GM23338 (cell line): ENCODE data around the gene FUT2. TPM values are rescaled to one million over a fixed set of nuclear protein-coding genes. Genes with fewer than 3 reads are reported as not detected.

Experiments used
- ATAC-seq: fragments of 200-7000 bp; cut with Tn5 transposase; 3 replicates; pipeline ENCODE4 v1.9.1; 2020
- DNase-seq: peaks from one replicate; pipeline ENCODE4 v3.0.0-alpha.2; 2015; ENCODE audit warnings: low spot score
- H2AFZ ChIP-seq: fragments of 200-600 bp; sonication (generic); 2 replicates; pipeline ENCODE4 v1.8.0; 2016; ENCODE audit warnings: antibody characterized with exemption, mild to moderate bottlenecking, moderate library complexity
- H3F3A ChIP-seq: fragments of 200-600 bp; sonication (generic); replicated peaks from 2 replicates; pipeline ENCODE4 v1.8.0; 2017; ENCODE audit warnings: antibody characterized with exemption, mixed run types, low read depth
- H3K27ac ChIP-seq: fragments of 200-600 bp; sonication (generic); 2 replicates; pipeline ENCODE4 v1.6.1; 2016; ENCODE audit warnings: low read depth
- H3K27me3 ChIP-seq: fragments of 200-600 bp; sonication (generic); 2 replicates; pipeline ENCODE4 v1.8.0; 2016; ENCODE audit warnings: mild to moderate bottlenecking, mixed run types, moderate library complexity; ENCODE audit not compliant: insufficient read depth
- H3K36me3 ChIP-seq: fragments of 200-600 bp; sonication (generic); 2 replicates; pipeline ENCODE4 v1.8.0; 2016; ENCODE audit warnings: mild to moderate bottlenecking; ENCODE audit not compliant: insufficient read depth
- H3K4me1 ChIP-seq: fragments of 200-600 bp; sonication (generic); 2 replicates; pipeline ENCODE4 v1.8.0; 2016; ENCODE audit warnings: mild to moderate bottlenecking, moderate library complexity; ENCODE audit not compliant: insufficient read depth
- H3K4me2 ChIP-seq: fragments of 200-600 bp; sonication (generic); 2 replicates; pipeline ENCODE4 v1.7.1; 2017; ENCODE audit warnings: mixed run types
- H3K4me3 ChIP-seq: fragments of 200-600 bp; sonication (generic); 2 replicates; pipeline ENCODE4 v1.6.1; 2016; ENCODE audit warnings: mixed run types
- H3K79me2 ChIP-seq: fragments of 200-600 bp; sonication (generic); replicated peaks from 2 replicates; pipeline ENCODE4 v1.8.0; 2017; ENCODE audit warnings: mild to moderate bottlenecking; ENCODE audit not compliant: insufficient read depth
- H3K9me2 ChIP-seq: fragments of 200-600 bp; sonication (generic); 2 replicates; pipeline ENCODE4 v1.8.0; 2017; ENCODE audit not compliant: insufficient read depth
- H4K20me1 ChIP-seq: fragments of 200-600 bp; sonication (generic); replicated peaks from 2 replicates; pipeline ENCODE4 v1.8.0; 2017; ENCODE audit warnings: mild to moderate bottlenecking; ENCODE audit not compliant: insufficient read depth
- H3K27ac Mint-ChIP-seq: 2 replicates; pipeline ENCODE4 v1.8.0; 2020; ENCODE audit warnings: inconsistent platforms, mild to moderate bottlenecking, moderate library complexity, mixed read lengths
- H3K27me3 Mint-ChIP-seq: 3 replicates; pipeline ENCODE4 v1.8.0; 2022; ENCODE audit warnings: low read depth, mild to moderate bottlenecking, moderate library complexity, mixed read lengths, inconsistent platforms; ENCODE audit not compliant: insufficient read depth, poor library complexity
- H3K36me3 Mint-ChIP-seq: 3 replicates; pipeline ENCODE4 v1.8.0; 2021; ENCODE audit warnings: low read depth, mild to moderate bottlenecking, inconsistent platforms, moderate library complexity, mixed read lengths
- H3K4me1 Mint-ChIP-seq: 3 replicates; pipeline ENCODE4 v1.8.0; 2020; ENCODE audit warnings: mild to moderate bottlenecking, inconsistent platforms, mixed read lengths
- H3K4me3 Mint-ChIP-seq: 3 replicates; pipeline ENCODE4 v1.8.0; 2021; ENCODE audit warnings: moderate library complexity, mild to moderate bottlenecking, inconsistent platforms, mixed read lengths
- H3K9me3 Mint-ChIP-seq: 3 replicates; pipeline ENCODE4 v1.8.0; 2020; ENCODE audit warnings: moderate library complexity, mild to moderate bottlenecking, inconsistent platforms, mixed read lengths
- EZH2phosphoT487 ChIP-seq: fragments of 200-600 bp; sonication (generic); IDR thresholded peaks from one replicate; pipeline ENCODE4 v1.8.1; 2018; ENCODE audit warnings: antibody characterized with exemption; ENCODE audit not compliant: unreplicated experiment
- JUNB ChIP-seq: IDR thresholded peaks from one replicate; pipeline ENCODE4 v1.6.1; 2016; ENCODE audit warnings: antibody characterized with exemption; ENCODE audit not compliant: unreplicated experiment
- NANOG ChIP-seq: IDR thresholded peaks from 2 replicates; pipeline ENCODE4 v1.6.1; 2016; ENCODE audit warnings: antibody characterized with exemption, borderline replicate concordance
- POLR2AphosphoS5 ChIP-seq: IDR thresholded peaks from 2 replicates; pipeline ENCODE4 v1.6.1; 2016; ENCODE audit warnings: antibody characterized with exemption, low read depth
- REST ChIP-seq: IDR thresholded peaks from one replicate; pipeline ENCODE4 v1.6.1; 2018; ENCODE audit warnings: antibody characterized with exemption; ENCODE audit not compliant: unreplicated experiment
- STAT1 ChIP-seq: IDR thresholded peaks from one replicate; pipeline ENCODE4 v1.6.1; 2016; ENCODE audit warnings: antibody characterized with exemption; ENCODE audit not compliant: unreplicated experiment
- polyA plus RNA-seq: library from polyadenylated mRNA; unstranded; fragments of >200 nt; fragmentation: Nextera tagmentation; extraction: Ambion mirVana; gene quantifications from 2 replicates; pipeline ENCODE4 v1.2.1, GENCODE V29; 2016
- total RNA-seq: library from RNA; depleted of rRNA; stranded (reverse); fragments of >200 nt; shearing (Covaris generic); gene quantifications from 2 replicates; pipeline ENCODE4 v1.2.3, GENCODE V29; 2014
- TF ChIP-seq, protein P1 (sequence below), 2 experiments: fragments of 200-600 bp in 1 of 2; sonication (generic) in 1 of 2; conservative IDR thresholded peaks; 2 replicates each; pipeline versions ENCODE4 v1.5.1 to v1.6.1; 2016 to 2017; ENCODE audit warnings: antibody characterized with exemption in 2 of 2, low read depth in 2 of 2, mild to moderate bottlenecking in 2 of 2, moderate library complexity in 1 of 2
- TF ChIP-seq, protein P2 (sequence below): IDR thresholded peaks from 2 replicates; pipeline ENCODE4 v1.6.1; 2016; ENCODE audit warnings: antibody characterized with exemption

FUT2 gene
- total and polyA plus RNA-seq, 2 experiments from 2014 or later: 5.0 to 5.6 TPM

DNA sequence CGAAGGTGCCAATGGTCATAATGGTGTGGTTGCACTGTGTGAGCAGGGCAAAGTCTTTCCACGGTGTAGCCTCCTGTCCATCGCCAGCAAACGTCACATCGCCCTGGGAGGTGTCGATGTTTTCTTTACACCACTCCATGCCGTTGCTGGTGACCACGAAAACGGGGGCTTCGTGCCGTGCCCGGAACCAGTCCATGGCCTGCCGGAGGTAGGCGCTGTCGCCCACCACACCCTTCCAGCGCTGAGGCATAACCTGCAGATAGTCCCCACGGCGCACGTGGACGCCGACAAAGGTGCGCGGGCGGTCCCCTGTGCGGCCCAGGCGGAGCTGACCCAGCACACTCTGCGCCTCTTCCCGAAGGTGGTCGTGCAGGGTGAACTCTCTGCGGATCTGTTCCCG, 54.6 kb downstream of the FUT2 start:
- Mint-ChIP-seq H3K4me1 (peaks cover 49% of the 10 kb centered on the region), H3K36me3 (peaks cover 47% of the 10 kb centered on the region), H3K27me3 (peaks cover 36% of the 10 kb centered on the region), H3K4me3 (peak overlapping the region; percentile 93; the same call in 2 of the 3 replicates), H3K9me3 (no peaks in the 10 kb centered on the region; the same call in none of the 3 replicates), H3K27ac (no peak overlapping the region)
- Histone ChIP-seq H3K9me2 (no peaks in the 10 kb centered on the region), H4K20me1 (peaks cover 11% of the 10 kb centered on the region; the same call in 1 of the 2 replicates), H3K4me1 (peaks cover 41% of the 10 kb centered on the region), H3K27ac (no peak overlapping the region), H3K36me3 (0 out of 2 replicates have a peak, but pooled peaks cover 6% of the 10 kb centered on the region), H3K4me2 (no peak overlapping the region), H3K4me3 (no peak overlapping the region), H2AFZ (no peak overlapping the region), H3K79me2 (peaks cover 36% of the 10 kb centered on the region), H3F3A (peaks cover 21% of the 10 kb centered on the region; the same call in 1 of the 2 replicates), H3K27me3 (no peaks in the 10 kb centered on the region)
- TF ChIP-seq, protein P1, sequence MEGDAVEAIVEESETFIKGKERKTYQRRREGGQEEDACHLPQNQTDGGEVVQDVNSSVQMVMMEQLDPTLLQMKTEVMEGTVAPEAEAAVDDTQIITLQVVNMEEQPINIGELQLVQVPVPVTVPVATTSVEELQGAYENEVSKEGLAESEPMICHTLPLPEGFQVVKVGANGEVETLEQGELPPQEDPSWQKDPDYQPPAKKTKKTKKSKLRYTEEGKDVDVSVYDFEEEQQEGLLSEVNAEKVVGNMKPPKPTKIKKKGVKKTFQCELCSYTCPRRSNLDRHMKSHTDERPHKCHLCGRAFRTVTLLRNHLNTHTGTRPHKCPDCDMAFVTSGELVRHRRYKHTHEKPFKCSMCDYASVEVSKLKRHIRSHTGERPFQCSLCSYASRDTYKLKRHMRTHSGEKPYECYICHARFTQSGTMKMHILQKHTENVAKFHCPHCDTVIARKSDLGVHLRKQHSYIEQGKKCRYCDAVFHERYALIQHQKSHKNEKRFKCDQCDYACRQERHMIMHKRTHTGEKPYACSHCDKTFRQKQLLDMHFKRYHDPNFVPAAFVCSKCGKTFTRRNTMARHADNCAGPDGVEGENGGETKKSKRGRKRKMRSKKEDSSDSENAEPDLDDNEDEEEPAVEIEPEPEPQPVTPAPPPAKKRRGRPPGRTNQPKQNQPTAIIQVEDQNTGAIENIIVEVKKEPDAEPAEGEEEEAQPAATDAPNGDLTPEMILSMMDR (conservative IDR thresholded peaks at IDR 0.05; ENCODE audit: low read depth in 2 of 2): no peak
- TF ChIP-seq POLR2AphosphoS5: 0 out of 2 replicates have a peak, but pooled peaks have one; percentile 29
- DNase-seq (no peak), ATAC-seq (no peak)

- Mint-ChIP-seq H3K36me3 (peaks cover 47% of the 10 kb centered on the region), H3K4me3 (peak overlapping the region; percentile 93), H3K9me3 (no peaks in the 10 kb centered on the region; the same call in none of the 3 replicates), H3K27ac (no peak overlapping the region; the same call in 1 of the 2 replicates), H3K4me1 (peaks cover 50% of the 10 kb centered on the region), H3K27me3 (peaks cover 40% of the 10 kb centered on the region)
- ATAC-seq (no peak), DNase-seq (no peak)
- Histone ChIP-seq H3K9me2 (no peaks in the 10 kb centered on the region), H3K27ac (no peak overlapping the region), H3K4me2 (peak overlapping the region; percentile 100), H3K27me3 (no peaks in the 10 kb centered on the region), H4K20me1 (peaks cover 11% of the 10 kb centered on the region; the same call in 1 of the 2 replicates), H3K4me3 (peak overlapping the region; percentile 98), H3K79me2 (peaks cover 36% of the 10 kb centered on the region), H3K36me3 (0 out of 2 replicates have a peak, but pooled peaks cover 6% of the 10 kb centered on the region), H3F3A (peaks cover 21% of the 10 kb centered on the region; the same call in 1 of the 2 replicates), H3K4me1 (peaks cover 41% of the 10 kb centered on the region), H2AFZ (no peak overlapping the region)
- TF ChIP-seq NANOG (no peak), REST (no peak), JUNB (no peak), STAT1 (no peak), POLR2AphosphoS5 (no peak), EZH2phosphoT487 (no peak)
- TF ChIP-seq, protein P2, sequence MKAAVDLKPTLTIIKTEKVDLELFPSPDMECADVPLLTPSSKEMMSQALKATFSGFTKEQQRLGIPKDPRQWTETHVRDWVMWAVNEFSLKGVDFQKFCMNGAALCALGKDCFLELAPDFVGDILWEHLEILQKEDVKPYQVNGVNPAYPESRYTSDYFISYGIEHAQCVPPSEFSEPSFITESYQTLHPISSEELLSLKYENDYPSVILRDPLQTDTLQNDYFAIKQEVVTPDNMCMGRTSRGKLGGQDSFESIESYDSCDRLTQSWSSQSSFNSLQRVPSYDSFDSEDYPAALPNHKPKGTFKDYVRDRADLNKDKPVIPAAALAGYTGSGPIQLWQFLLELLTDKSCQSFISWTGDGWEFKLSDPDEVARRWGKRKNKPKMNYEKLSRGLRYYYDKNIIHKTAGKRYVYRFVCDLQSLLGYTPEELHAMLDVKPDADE: no peak
- TF ChIP-seq, protein P1 (conservative IDR thresholded peaks at IDR 0.05; ENCODE audit: low read depth in 2 of 2): no peak; a peak in 1 of 4 replicates
Measured at GRCh38 chr19:48750771-48751504, 55.2 kb downstream of the FUT2 start.
